Cardiac ventricle fibroblast (primary cell): ENCODE data around the gene CYBC1. TPM values are rescaled to one million over a fixed set of nuclear protein-coding genes. Genes with fewer than 3 reads are reported as not detected.

Experiments
- total RNA-seq: library from RNA; depleted of rRNA; stranded (reverse); fragments of >200 nt; gene quantifications from 2 replicates; pipeline ENCODE4 v1.2.3, GENCODE V29; 2015

Gene CYBC1
- 42.2 and 67.1 TPM in 2 replicates for total RNA-seq

GRCh38 chr17:82450357-82451106 lies at the start of gene CYBC1:
Gene CYBC1 (minus strand): TSS chr17:82450752. CDS start chr17:82449254, 1,498 bp downstream.

GRCh38 chr17:82458179-82458884 lies 7.8 kb upstream of the CYBC1 start, which contains the start of gene NARF:
Gene NARF (plus strand): TSS chr17:82458741. CDS start chr17:82458804, 63 bp downstream.

DNA sequence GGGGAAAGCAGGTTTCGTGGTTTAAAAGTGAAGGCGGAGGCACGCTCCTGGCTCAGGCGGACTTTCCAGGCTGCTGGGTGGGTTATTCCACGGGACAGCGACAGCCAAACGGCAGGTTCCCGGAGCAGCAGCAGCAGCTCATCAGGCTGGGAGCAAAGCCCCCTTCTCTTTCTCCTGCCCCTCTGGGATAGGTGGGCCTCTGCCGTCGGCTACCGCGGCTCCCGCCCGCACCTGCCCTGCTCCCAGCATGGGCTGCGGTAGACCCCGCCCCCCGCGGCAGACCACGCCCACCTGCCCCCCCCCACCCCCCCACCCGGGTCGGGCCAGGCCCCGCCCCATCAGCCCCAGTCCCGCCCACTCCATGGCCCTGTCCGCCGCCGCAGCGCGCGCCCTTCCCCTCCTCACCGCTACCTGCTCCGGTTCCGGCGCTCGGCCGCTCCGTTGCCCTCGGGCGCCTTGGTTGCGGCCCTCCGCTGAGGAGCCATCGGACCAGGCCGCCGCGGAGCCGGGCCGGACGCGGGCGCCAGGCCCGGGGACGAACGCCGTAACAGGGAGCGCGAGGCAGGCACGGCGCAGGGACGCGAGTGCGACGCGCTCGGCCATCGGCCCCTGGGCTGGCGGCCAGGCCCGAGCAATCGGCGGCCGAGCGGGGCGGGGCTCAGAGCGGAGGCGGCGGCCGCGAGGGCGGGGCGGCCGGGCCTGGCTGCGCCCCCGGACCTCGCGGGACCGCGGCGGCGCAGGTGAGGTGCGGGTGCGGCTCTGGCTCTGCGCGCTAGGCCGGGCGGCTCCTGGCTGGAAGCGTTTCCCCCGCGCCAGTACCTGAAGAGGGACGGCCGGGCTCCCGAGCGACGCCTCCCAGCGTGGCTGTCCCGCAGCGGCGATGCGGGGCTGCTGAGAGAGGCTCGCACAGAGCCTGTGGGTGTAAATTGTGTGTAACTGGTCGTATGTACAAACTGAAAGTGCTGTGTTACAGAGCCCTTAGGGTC lies 32.3 kb downstream of the CYBC1 start, which contains the start of the genes HEXD and OGFOD3:
TSS of gene HEXD (plus strand) at position 347 of the 986 bp plus-strand sequence. CDS start 1,453 bp downstream, outside the sequence.
TSS of gene OGFOD3 (minus strand) at position 586 of the 986 bp plus-strand sequence. CDS start at position 485, 101 bp downstream.

Other genes starting within 250 kb of the CYBC1 start
- gene CCDC57, start 237.9 kb downstream of the CYBC1 start, total RNA-seq: 8.7 and 9.5 TPM in 2 replicates
- 107 and 162 TPM in 2 replicates for gene SLC16A3, start 221.7 kb downstream of the CYBC1 start, total RNA-seq
- gene CSNK1D, start 177.1 kb downstream of the CYBC1 start, total RNA-seq: 59.9 and 85.4 TPM in 2 replicates
- gene CD7, start 133.1 kb downstream of the CYBC1 start, total RNA-seq: 0.20 TPM in 1 of 2 replicates, not detected in the other
- gene SECTM1, start 117.0 kb downstream of the CYBC1 start, total RNA-seq: 8.6 and 12.6 TPM in 2 replicates
- not detected in 2 replicates for gene TEX19, start 91.5 kb downstream of the CYBC1 start, total RNA-seq
- gene UTS2R, start 79.0 kb downstream of the CYBC1 start, total RNA-seq: not detected in 2 replicates
- gene HEXD, start 32.4 kb downstream of the CYBC1 start, total RNA-seq: 6.9 and 13.8 TPM in 2 replicates
- 30.7 and 42.5 TPM in 2 replicates for gene OGFOD3, start 32.2 kb downstream of the CYBC1 start, total RNA-seq
- 16.7 and 20.0 TPM in 2 replicates for gene NARF, start 8.0 kb upstream of the CYBC1 start, total RNA-seq
- gene FOXK2, start 69.0 kb upstream of the CYBC1 start, total RNA-seq: 23.2 and 24.8 TPM in 2 replicates
- 51.1 and 53.0 TPM in 2 replicates for gene WDR45B, start 197.7 kb upstream of the CYBC1 start, total RNA-seq
- gene RAB40B, start 247.9 kb upstream of the CYBC1 start, total RNA-seq: 10.7 and 18.3 TPM in 2 replicates